Liver (tissue), 9 donors: ENCODE data around the gene RAB27B. TPM values are rescaled to one million over a fixed set of nuclear protein-coding genes. Genes with fewer than 3 reads are reported as not detected.

Source experiments
- DNase-seq: peaks from one replicate; pipeline ENCODE4 v3.0.0-alpha.2; 2017; ENCODE audit warnings: low spot score
- H3K27ac ChIP-seq, 2 donors: one replicate each; pipeline ENCODE4 v1.7.0; 2013; ENCODE audit warnings: inconsistent platforms in 2 of 2, low read length in 2 of 2, control low read depth in 1 of 2, low read depth in 1 of 2, mild to moderate bottlenecking in 1 of 2
- H3K27me3 ChIP-seq, 4 donors: one replicate each; pipeline versions ENCODE4 v1.6.1 to v1.7.0; 2013; ENCODE audit warnings: low read length in 3 of 4, inconsistent platforms in 1 of 4, mild to moderate bottlenecking in 1 of 4, moderate library complexity in 1 of 4; ENCODE audit not compliant: control insufficient read depth in 4 of 4, insufficient read depth in 4 of 4
- H3K36me3 ChIP-seq, 4 donors: one replicate each; pipeline versions ENCODE4 v1.6.1 to v1.7.0; 2013; ENCODE audit warnings: low read length in 3 of 4, mild to moderate bottlenecking in 3 of 4, low read depth in 1 of 4, moderate library complexity in 1 of 4; ENCODE audit not compliant: control insufficient read depth in 4 of 4, insufficient read depth in 3 of 4
- H3K4me1 ChIP-seq, 4 donors: one replicate each; pipeline versions ENCODE4 v1.6.1 to v1.7.0; 2013; ENCODE audit warnings: low read length in 3 of 4, mild to moderate bottlenecking in 3 of 4, moderate library complexity in 1 of 4; ENCODE audit not compliant: control insufficient read depth in 4 of 4, insufficient read depth in 4 of 4
- H3K4me3 ChIP-seq, 3 donors: one replicate each; pipeline versions ENCODE4 v1.6.1 to v1.7.0; 2013; ENCODE audit warnings: low read length in 3 of 3, control low read depth in 1 of 3, low read depth in 1 of 3, mild to moderate bottlenecking in 1 of 3
- H3K9ac ChIP-seq, 2 donors: one replicate each; pipeline ENCODE4 v1.7.0; 2013; ENCODE audit warnings: low read length in 2 of 2, mild to moderate bottlenecking in 2 of 2, moderate library complexity in 2 of 2, control low read depth in 1 of 2, low read depth in 1 of 2
- H3K9me3 ChIP-seq, 4 donors: one replicate each; pipeline versions ENCODE4 v1.6.1 to v1.7.0; 2013; ENCODE audit warnings: low read length in 3 of 4; ENCODE audit not compliant: control insufficient read depth in 4 of 4
- EGR1 ChIP-seq, 2 donors: IDR thresholded peaks; 2 replicates each; pipeline ENCODE4 v1.6.1; 2016 to 2018; ENCODE audit warnings: antibody characterized with exemption in 2 of 2, low read depth in 2 of 2
- FOXA1 ChIP-seq: IDR thresholded peaks from 2 replicates; pipeline ENCODE4 v1.6.1; 2016; ENCODE audit warnings: antibody characterized with exemption
- GABPA ChIP-seq, 2 donors: IDR thresholded peaks in 1 of 2; conservative IDR thresholded peaks in 1 of 2; 2 replicates each; pipeline ENCODE4 v1.6.1; 2016; ENCODE audit warnings: antibody characterized with exemption in 2 of 2, mild to moderate bottlenecking in 1 of 2, moderate library complexity in 1 of 2
- HNF4A ChIP-seq, 2 donors: conservative IDR thresholded peaks; 2 replicates each; pipeline ENCODE4 v1.6.1; 2016; ENCODE audit warnings: antibody characterized with exemption in 2 of 2, mild to moderate bottlenecking in 2 of 2
- HNF4G ChIP-seq: IDR thresholded peaks from 2 replicates; pipeline ENCODE4 v1.6.1; 2016; ENCODE audit warnings: antibody characterized with exemption
- JUND ChIP-seq, 2 donors: IDR thresholded peaks; 2 replicates each; pipeline ENCODE4 v1.6.1; 2016; ENCODE audit warnings: antibody characterized with exemption in 2 of 2
- NR2F2 ChIP-seq: IDR thresholded peaks from 2 replicates; pipeline ENCODE4 v1.6.1; 2016; ENCODE audit warnings: antibody characterized with exemption
- WGBS: extraction: QIAGEN DNeasy Blood & Tissue Kit; methylation state at CpG from one replicate; pipeline ENCODE4 v1.1.7; 2013; 5-methylcytosine and 5-hydroxymethylcytosine counted together
- polyA plus RNA-seq, 2 donors: library from polyadenylated mRNA; stranded (reverse) in 1 of 2; unstranded in 1 of 2; fragments of 200-250 nt in 1 of 2; fragments of >200 nt in 1 of 2; fragmentation: Nextera tagmentation in 1 of 2; extraction: Ambion mirVana in 1 of 2; gene quantifications; one replicate each; pipeline versions ENCODE4 v1.2.1 to v1.2.3, GENCODE V29; 2013 to 2015
- total RNA-seq, 2 donors: library from RNA; depleted of rRNA; stranded (reverse); fragments of >200 nt; gene quantifications; one replicate each; pipeline ENCODE4 v1.2.3, GENCODE V29; 2014
- TF ChIP-seq, protein P1 (sequence below): IDR thresholded peaks from 2 replicates; pipeline ENCODE4 v1.6.1; 2016; ENCODE audit warnings: antibody characterized with exemption, mild to moderate bottlenecking
- TF ChIP-seq, protein P2 (sequence below): IDR thresholded peaks from 2 replicates; pipeline ENCODE4 v1.6.1; 2016; ENCODE audit warnings: antibody characterized with exemption
- TF ChIP-seq, protein P3 (sequence below): fragments of 150-350 bp; IDR thresholded peaks from 2 replicates; pipeline ENCODE4 v1.5.1; 2017; ENCODE audit warnings: improper control_type of control experiment, low read depth, low read length; ENCODE audit not compliant: missing input control
- donor health status: healthy.
- donor health status: healthy.
- donor health status: healthy.
- donor health status: healthy.
- donor health status: healthy.

The RAB27B gene
- total and polyA plus RNA-seq, 4 donors = 0.13 to 4.5 (median 0.24) TPM

DNA sequence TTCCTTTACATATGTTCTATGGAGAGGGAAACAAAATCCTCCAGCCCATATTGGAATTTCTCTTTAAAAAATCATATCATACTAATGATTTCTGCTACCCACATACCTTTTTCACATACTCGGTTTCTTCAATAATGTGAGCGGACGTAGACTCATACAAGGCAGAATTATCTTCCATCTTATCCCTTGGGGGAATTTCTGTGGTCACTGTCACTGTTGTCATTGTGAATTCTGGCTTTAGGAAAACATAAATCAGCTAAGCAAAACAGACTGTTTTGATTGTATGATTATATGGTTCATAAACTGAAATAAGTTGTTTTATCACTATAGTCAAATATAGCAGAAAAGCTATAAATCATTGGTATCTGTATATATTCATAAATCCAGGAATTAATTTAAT is 114.3 kb downstream of the RAB27B start:
- Histone ChIP-seq H3K9me3 (no peaks in the 10 kb centered on the region), H3K4me3 (no peak overlapping the region), H3K27me3 (no peaks in the 10 kb centered on the region), H3K27ac (no peak overlapping the region), H3K9ac (no peak overlapping the region), H3K36me3 (peaks cover 0 to 2% (median 0%) of the 10 kb centered on the region in 4 donors), H3K4me1 (peaks cover 11 to 22% (median 16%) of the 10 kb centered on the region in 4 donors)
- WGBS = over 99% methylated on average over 3 of the region's 3 CpGs
- TF ChIP-seq HNF4A (conservative IDR thresholded peaks at IDR 0.05) = no peak
- no peak for TF ChIP-seq EGR1 (IDR thresholded peaks at IDR 0.05; ENCODE audit: low read depth in 2 of 2)
- TF ChIP-seq HNF4G = no peak
- TF ChIP-seq JUND (IDR thresholded peaks at IDR 0.05) = no peak
- TF ChIP-seq GABPA (IDR thresholded peaks at IDR 0.05 in 1 of 2, conservative IDR thresholded peaks at IDR 0.05 in 1 of 2) = no peak
- no peak for TF ChIP-seq NR2F2
- TF ChIP-seq, protein P1, sequence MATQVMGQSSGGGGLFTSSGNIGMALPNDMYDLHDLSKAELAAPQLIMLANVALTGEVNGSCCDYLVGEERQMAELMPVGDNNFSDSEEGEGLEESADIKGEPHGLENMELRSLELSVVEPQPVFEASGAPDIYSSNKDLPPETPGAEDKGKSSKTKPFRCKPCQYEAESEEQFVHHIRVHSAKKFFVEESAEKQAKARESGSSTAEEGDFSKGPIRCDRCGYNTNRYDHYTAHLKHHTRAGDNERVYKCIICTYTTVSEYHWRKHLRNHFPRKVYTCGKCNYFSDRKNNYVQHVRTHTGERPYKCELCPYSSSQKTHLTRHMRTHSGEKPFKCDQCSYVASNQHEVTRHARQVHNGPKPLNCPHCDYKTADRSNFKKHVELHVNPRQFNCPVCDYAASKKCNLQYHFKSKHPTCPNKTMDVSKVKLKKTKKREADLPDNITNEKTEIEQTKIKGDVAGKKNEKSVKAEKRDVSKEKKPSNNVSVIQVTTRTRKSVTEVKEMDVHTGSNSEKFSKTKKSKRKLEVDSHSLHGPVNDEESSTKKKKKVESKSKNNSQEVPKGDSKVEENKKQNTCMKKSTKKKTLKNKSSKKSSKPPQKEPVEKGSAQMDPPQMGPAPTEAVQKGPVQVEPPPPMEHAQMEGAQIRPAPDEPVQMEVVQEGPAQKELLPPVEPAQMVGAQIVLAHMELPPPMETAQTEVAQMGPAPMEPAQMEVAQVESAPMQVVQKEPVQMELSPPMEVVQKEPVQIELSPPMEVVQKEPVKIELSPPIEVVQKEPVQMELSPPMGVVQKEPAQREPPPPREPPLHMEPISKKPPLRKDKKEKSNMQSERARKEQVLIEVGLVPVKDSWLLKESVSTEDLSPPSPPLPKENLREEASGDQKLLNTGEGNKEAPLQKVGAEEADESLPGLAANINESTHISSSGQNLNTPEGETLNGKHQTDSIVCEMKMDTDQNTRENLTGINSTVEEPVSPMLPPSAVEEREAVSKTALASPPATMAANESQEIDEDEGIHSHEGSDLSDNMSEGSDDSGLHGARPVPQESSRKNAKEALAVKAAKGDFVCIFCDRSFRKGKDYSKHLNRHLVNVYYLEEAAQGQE = no peak
- TF ChIP-seq, protein P2, sequence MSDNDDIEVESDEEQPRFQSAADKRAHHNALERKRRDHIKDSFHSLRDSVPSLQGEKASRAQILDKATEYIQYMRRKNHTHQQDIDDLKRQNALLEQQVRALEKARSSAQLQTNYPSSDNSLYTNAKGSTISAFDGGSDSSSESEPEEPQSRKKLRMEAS = no peak
- TF ChIP-seq, protein P3, sequence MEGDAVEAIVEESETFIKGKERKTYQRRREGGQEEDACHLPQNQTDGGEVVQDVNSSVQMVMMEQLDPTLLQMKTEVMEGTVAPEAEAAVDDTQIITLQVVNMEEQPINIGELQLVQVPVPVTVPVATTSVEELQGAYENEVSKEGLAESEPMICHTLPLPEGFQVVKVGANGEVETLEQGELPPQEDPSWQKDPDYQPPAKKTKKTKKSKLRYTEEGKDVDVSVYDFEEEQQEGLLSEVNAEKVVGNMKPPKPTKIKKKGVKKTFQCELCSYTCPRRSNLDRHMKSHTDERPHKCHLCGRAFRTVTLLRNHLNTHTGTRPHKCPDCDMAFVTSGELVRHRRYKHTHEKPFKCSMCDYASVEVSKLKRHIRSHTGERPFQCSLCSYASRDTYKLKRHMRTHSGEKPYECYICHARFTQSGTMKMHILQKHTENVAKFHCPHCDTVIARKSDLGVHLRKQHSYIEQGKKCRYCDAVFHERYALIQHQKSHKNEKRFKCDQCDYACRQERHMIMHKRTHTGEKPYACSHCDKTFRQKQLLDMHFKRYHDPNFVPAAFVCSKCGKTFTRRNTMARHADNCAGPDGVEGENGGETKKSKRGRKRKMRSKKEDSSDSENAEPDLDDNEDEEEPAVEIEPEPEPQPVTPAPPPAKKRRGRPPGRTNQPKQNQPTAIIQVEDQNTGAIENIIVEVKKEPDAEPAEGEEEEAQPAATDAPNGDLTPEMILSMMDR = no peak
- no peak for TF ChIP-seq FOXA1
- DNase-seq = no peak

Other genes starting within 250 kb of the RAB27B start
- gene DYNAP, start 237.2 kb upstream of the RAB27B start, total RNA-seq = not detected
- gene DYNAP, start 237.2 kb upstream of the RAB27B start, polyA plus RNA-seq = not detected
- 10 to 100 TPM; 14.6 to 17.5 TPM for gene CCDC68, start 131.0 kb downstream of the RAB27B start, total RNA-seq
- gene CCDC68, start 131.0 kb downstream of the RAB27B start, polyA plus RNA-seq = 1 to 10 TPM; 2.6 to 7.9 TPM